C4-2B (cell line): Measurements from ENCODE around the gene GAP43.

Experiments
- ZFX ChIP-seq: fragments of 450-650 bp; IDR thresholded peaks from 2 replicates; pipeline ENCODE4 v1.6.1; 2017
- TF ChIP-seq, protein P1 (sequence below): fragments of 450-650 bp; conservative IDR thresholded peaks from 2 replicates; pipeline ENCODE4 v1.5.1; 2017; ENCODE audit warnings: mild to moderate bottlenecking

DNA sequence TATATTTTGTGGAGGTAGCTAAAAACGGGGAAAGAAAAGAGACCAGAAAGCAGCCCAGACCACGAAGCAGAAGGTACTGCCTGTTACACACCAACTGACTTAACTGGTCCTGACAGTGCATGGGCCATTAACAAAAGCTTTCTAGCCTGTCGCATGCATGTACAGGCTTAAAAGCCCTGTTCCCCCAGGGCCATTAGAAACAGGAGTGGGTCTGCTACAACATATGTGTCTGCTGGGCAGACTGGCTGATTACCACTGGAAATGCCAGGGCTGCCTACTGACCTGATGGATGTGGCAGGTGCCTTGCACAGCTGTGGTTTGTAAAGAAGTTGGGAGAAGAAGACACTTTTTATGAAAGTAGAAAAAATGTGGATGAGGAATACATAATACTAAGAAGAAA, 137.4 kb downstream of the GAP43 start:
- TF ChIP-seq, protein P1, sequence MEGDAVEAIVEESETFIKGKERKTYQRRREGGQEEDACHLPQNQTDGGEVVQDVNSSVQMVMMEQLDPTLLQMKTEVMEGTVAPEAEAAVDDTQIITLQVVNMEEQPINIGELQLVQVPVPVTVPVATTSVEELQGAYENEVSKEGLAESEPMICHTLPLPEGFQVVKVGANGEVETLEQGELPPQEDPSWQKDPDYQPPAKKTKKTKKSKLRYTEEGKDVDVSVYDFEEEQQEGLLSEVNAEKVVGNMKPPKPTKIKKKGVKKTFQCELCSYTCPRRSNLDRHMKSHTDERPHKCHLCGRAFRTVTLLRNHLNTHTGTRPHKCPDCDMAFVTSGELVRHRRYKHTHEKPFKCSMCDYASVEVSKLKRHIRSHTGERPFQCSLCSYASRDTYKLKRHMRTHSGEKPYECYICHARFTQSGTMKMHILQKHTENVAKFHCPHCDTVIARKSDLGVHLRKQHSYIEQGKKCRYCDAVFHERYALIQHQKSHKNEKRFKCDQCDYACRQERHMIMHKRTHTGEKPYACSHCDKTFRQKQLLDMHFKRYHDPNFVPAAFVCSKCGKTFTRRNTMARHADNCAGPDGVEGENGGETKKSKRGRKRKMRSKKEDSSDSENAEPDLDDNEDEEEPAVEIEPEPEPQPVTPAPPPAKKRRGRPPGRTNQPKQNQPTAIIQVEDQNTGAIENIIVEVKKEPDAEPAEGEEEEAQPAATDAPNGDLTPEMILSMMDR: no peak
- TF ChIP-seq ZFX: no peak
